HEK293 (cell line): ENCODE results near the gene ZNF438.

Source experiments
- KLF8 ChIP-seq: fragments of 450-650 bp; formaldehyde crosslinking; IDR thresholded peaks from 2 replicates; pipeline ENCODE4 v1.5.1; 2016; ENCODE audit warnings: missing biosample characterization, missing genetic modification characterization
- ZBTB21 ChIP-seq: fragments of 450-650 bp; formaldehyde crosslinking; IDR thresholded peaks from 2 replicates; pipeline ENCODE4 v1.5.1; 2017; ENCODE audit warnings: missing biosample characterization, missing genetic modification characterization
- ZNF274 ChIP-seq, 2 experiments: fragments of 200-500 bp in 1 of 2; fragments of 450-650 bp in 1 of 2; sonication (Bioruptor generic) in 1 of 2; formaldehyde crosslinking in 1 of 2; IDR thresholded peaks; 2 replicates each; pipeline versions ENCODE4 v1.5.1 to v1.6.1; 2014 to 2016; ENCODE audit warnings: borderline replicate concordance in 1 of 2, inconsistent platforms in 1 of 2, low read length in 1 of 2, missing biosample characterization in 1 of 2, missing genetic modification characterization in 1 of 2
- ZNF549 ChIP-seq: fragments of 450-650 bp; IDR thresholded peaks from 2 replicates; pipeline ENCODE4 v1.5.1; 2018; ENCODE audit warnings: missing biosample characterization, missing genetic modification characterization, mild to moderate bottlenecking, inconsistent platforms, moderate library complexity
- TF ChIP-seq, protein P1 (sequence below): fragments of 450-650 bp; formaldehyde crosslinking; IDR thresholded peaks from 2 replicates; pipeline ENCODE4 v1.5.1; 2016; ENCODE audit warnings: missing biosample characterization, missing genetic modification characterization
- TF ChIP-seq, protein P2 (sequence below): fragments of 450-650 bp; IDR thresholded peaks from 2 replicates; pipeline ENCODE4 v1.5.1; 2018; ENCODE audit warnings: missing biosample characterization, missing genetic modification characterization
- TF ChIP-seq, protein P3 (sequence below): fragments of 450-650 bp; formaldehyde crosslinking; IDR thresholded peaks from 2 replicates; pipeline ENCODE4 v1.5.1; 2016; ENCODE audit warnings: missing biosample characterization, missing genetic modification characterization

DNA sequence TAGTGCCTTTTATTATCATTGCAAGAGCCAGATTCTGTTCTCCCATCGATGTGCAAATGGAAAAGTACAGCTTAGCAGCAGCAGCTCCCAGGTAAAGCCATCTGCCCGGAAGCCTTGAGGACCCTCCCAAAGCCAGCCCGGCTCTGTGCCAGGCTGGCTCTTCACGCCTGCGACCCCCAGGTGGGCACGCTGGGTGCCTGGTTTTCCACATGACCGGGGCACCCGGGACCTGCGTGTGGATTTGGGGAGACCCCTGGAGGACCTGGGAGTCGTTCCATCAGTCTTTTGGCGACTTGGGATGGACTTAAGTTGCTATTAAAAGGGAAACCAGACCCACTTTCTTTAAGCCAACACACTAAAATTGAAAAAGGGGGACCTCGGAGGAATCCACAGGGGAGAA lies 196.5 kb downstream of the ZNF438 start:
- TF ChIP-seq KLF8 (tag by site-specific recombination), result no peak
- TF ChIP-seq, protein P1, sequence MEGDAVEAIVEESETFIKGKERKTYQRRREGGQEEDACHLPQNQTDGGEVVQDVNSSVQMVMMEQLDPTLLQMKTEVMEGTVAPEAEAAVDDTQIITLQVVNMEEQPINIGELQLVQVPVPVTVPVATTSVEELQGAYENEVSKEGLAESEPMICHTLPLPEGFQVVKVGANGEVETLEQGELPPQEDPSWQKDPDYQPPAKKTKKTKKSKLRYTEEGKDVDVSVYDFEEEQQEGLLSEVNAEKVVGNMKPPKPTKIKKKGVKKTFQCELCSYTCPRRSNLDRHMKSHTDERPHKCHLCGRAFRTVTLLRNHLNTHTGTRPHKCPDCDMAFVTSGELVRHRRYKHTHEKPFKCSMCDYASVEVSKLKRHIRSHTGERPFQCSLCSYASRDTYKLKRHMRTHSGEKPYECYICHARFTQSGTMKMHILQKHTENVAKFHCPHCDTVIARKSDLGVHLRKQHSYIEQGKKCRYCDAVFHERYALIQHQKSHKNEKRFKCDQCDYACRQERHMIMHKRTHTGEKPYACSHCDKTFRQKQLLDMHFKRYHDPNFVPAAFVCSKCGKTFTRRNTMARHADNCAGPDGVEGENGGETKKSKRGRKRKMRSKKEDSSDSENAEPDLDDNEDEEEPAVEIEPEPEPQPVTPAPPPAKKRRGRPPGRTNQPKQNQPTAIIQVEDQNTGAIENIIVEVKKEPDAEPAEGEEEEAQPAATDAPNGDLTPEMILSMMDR, result no peak
- no peak for TF ChIP-seq ZNF549 (tag by site-specific recombination)
- TF ChIP-seq, protein P2, sequence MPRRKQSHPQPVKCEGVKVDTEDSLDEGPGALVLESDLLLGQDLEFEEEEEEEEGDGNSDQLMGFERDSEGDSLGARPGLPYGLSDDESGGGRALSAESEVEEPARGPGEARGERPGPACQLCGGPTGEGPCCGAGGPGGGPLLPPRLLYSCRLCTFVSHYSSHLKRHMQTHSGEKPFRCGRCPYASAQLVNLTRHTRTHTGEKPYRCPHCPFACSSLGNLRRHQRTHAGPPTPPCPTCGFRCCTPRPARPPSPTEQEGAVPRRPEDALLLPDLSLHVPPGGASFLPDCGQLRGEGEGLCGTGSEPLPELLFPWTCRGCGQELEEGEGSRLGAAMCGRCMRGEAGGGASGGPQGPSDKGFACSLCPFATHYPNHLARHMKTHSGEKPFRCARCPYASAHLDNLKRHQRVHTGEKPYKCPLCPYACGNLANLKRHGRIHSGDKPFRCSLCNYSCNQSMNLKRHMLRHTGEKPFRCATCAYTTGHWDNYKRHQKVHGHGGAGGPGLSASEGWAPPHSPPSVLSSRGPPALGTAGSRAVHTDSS, result no peak
- TF ChIP-seq, protein P3, sequence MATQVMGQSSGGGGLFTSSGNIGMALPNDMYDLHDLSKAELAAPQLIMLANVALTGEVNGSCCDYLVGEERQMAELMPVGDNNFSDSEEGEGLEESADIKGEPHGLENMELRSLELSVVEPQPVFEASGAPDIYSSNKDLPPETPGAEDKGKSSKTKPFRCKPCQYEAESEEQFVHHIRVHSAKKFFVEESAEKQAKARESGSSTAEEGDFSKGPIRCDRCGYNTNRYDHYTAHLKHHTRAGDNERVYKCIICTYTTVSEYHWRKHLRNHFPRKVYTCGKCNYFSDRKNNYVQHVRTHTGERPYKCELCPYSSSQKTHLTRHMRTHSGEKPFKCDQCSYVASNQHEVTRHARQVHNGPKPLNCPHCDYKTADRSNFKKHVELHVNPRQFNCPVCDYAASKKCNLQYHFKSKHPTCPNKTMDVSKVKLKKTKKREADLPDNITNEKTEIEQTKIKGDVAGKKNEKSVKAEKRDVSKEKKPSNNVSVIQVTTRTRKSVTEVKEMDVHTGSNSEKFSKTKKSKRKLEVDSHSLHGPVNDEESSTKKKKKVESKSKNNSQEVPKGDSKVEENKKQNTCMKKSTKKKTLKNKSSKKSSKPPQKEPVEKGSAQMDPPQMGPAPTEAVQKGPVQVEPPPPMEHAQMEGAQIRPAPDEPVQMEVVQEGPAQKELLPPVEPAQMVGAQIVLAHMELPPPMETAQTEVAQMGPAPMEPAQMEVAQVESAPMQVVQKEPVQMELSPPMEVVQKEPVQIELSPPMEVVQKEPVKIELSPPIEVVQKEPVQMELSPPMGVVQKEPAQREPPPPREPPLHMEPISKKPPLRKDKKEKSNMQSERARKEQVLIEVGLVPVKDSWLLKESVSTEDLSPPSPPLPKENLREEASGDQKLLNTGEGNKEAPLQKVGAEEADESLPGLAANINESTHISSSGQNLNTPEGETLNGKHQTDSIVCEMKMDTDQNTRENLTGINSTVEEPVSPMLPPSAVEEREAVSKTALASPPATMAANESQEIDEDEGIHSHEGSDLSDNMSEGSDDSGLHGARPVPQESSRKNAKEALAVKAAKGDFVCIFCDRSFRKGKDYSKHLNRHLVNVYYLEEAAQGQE (tag by site-specific recombination), result no peak
- no peak for TF ChIP-seq ZBTB21
- no peak for TF ChIP-seq ZNF274 (IDR thresholded peaks at IDR 0.05; ENCODE audit: low read length)
- no peak for TF ChIP-seq ZNF274 (tag by site-specific recombination; IDR thresholded peaks at IDR 0.05; ENCODE audit: borderline replicate concordance)
